GM13976 (cell line): Measurements from ENCODE around the gene TGFBI.

Source experiments
- DNase-seq: peaks from one replicate; pipeline ENCODE4 v3.0.0; 2012; ENCODE audit warnings: low spot score
- CTCF ChIP-seq: IDR thresholded peaks from 2 replicates; pipeline ENCODE4 v1.5.1; 2012; ENCODE audit warnings: borderline replicate concordance, mild to moderate bottlenecking; ENCODE audit not compliant: insufficient read depth; ENCODE audit errors: extremely low read depth, missing control alignments, control extremely low read depth
- in situ Hi-C: fragments of 300-500 bp; cut with MboI; formaldehyde crosslinking; loops from one replicate; pipeline ENCODE4 v1.12.0; 2022; ENCODE audit warnings: low sequenced_read_pairs, mixed read lengths, inconsistent platforms; ENCODE audit not compliant: unreplicated experiment

Gene TGFBI

GRCh38 chr5:135986891-135987401 lies 41.8 kb upstream of the TGFBI start:
- DNase-seq = no peak
- TF ChIP-seq CTCF = no peak
- in situ Hi-C loops = no loop called here

DNA sequence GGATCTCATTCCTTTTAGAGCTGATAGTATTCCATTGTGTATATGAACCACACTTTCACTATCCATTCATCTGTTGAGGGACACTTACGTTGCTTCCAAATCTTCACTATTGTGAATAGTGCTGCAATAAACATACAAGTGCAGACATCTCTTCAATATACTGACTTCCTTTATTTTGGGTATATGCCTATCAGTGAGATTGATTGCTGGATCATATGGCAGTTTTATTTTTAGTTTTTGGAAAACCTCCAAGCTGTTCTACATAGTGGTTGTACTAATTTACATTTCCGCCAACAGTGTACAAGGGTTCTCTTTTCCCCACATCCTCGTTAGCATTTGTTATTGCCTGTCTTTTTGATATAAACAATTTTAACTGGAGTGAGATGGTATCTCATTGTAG lies 40.2 kb upstream of the TGFBI start:
- in situ Hi-C loops = no loop called here
- TF ChIP-seq CTCF = no peak
- DNase-seq = no peak

DNA sequence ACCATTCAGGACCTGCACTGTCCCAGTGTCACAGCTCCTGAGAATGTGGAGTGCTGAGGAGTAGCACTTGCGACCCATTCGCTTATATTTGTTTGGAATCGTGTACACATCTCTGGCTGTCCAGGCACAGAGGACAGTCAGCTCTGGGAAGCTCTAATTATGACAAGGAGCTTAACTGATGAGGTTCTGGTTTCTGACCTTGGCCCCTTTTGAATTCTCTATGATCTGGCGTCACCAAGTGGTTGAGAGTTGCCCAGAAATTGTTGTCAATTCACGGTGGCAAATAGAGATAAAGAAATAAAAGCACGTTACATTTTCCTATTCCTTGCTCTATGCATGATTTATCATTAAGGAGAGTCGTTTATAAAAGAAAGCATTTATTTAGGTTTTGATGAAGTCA lies 39.1 kb upstream of the TGFBI start:
- DNase-seq = no peak
- in situ Hi-C loops = no loop called here
- no peak for TF ChIP-seq CTCF

GRCh38 chr5:135990528-135991255 lies 38.1 kb upstream of the TGFBI start:
- in situ Hi-C loops = no loop called here
- TF ChIP-seq CTCF = no peak
- DNase-seq = no peak

DNA sequence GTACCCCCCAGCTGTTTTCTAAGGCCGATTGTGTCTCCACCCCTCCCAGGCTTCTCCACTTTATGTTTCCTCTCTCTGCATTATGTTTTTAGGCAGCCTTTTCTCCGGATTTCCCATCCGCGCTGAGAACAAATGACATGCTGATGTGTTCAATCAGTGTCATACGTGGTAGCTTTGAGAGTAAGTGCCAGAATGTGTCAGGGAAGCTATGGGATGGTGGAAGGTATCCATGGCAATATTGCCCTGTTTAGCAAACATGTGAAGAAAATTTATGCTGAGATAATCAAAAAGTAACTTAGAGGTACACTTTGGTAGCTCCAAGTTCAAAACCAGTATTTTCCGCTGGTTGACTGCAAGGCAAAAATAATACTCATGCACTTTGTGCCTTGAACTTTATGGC lies 37.4 kb upstream of the TGFBI start:
- no peak for DNase-seq
- no peak for TF ChIP-seq CTCF
- in situ Hi-C loops = no loop called here

- no peak for TF ChIP-seq CTCF
- in situ Hi-C loops = no loop called here
- DNase-seq = no peak
These were observed 35.4 kb upstream of the TGFBI start for GRCh38 chr5:135993335-135993879.
